NCI-H446 treated with DMSO at 0.1 percent for 48 hours (cell line): Measurements from ENCODE around the gene BIRC7.

Experiments
- DNase-seq: peaks from one replicate; lab custom pipeline; 2025; lab: John Stamatoyannopoulos, UW

BIRC7 gene

GRCh38 chr20:63282946-63283345, 47.2 kb downstream of the BIRC7 start:
- no peak for DNase-seq

GRCh38 chr20:63283397-63284082, 47.8 kb downstream of the BIRC7 start:
- no peak for DNase-seq

GRCh38 chr20:63284083-63284440, 48.4 kb downstream of the BIRC7 start:
- no peak for DNase-seq

GRCh38 chr20:63284544-63284949, 48.8 kb downstream of the BIRC7 start:
- DNase-seq = no peak

GRCh38 chr20:63284981-63285524, 49.3 kb downstream of the BIRC7 start:
- no peak for DNase-seq

- DNase-seq = no peak
Observed at GRCh38 chr20:63285636-63286615, 50.2 kb downstream of the BIRC7 start.

- no peak for DNase-seq
Observed at GRCh38 chr20:63286781-63287696, 51.3 kb downstream of the BIRC7 start.

- DNase-seq = no peak
Observed at GRCh38 chr20:63287697-63288580, 52.2 kb downstream of the BIRC7 start.

- no peak for DNase-seq
Observed at GRCh38 chr20:63288581-63289251, 53.0 kb downstream of the BIRC7 start.

GRCh38 chr20:63289311-63290135, 53.8 kb downstream of the BIRC7 start:
- no peak for DNase-seq
